Stimulated activated CD8-positive, alpha-beta memory T cell treated with anti-CD3 and anti-CD28 coated beads, Interleukin-4, amount 100 ng/mL, for 48 hours (primary cell): ENCODE measurements around the gene GYPB.
"Not testable (repeated sequence)": the region's sequence is repeated elsewhere in the genome, so short reads cannot be mapped to it uniquely, and the experiment has no call there.

Source experiments
- DNase-seq: peaks from one replicate; pipeline ENCODE4 v3.0.0-alpha.2; 2020

GYPB gene

DNA sequence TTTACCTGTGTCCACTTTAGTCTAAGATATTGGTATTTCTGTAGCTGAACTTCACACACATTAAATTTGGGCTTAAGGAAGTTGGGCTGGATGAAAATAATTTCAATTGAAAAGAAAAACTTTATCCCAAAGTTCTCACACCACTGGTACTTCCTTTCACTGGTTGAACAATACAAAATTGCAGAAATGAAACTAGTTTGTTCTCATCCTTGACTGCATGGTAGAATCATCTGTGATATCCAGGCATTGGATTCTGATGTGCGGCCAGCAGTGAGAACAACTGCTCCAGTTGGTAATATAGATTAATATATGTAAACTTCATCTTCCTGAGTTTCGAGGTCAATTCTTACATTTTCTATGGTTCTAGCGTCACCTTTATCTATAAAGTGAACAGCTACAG, 10.6 kb downstream of the GYPB start:
- DNase-seq: not testable (repeated sequence)

GRCh38 chr4:144007960-144008359, 11.2 kb downstream of the GYPB start:
- DNase-seq: not testable (repeated sequence)

DNA sequence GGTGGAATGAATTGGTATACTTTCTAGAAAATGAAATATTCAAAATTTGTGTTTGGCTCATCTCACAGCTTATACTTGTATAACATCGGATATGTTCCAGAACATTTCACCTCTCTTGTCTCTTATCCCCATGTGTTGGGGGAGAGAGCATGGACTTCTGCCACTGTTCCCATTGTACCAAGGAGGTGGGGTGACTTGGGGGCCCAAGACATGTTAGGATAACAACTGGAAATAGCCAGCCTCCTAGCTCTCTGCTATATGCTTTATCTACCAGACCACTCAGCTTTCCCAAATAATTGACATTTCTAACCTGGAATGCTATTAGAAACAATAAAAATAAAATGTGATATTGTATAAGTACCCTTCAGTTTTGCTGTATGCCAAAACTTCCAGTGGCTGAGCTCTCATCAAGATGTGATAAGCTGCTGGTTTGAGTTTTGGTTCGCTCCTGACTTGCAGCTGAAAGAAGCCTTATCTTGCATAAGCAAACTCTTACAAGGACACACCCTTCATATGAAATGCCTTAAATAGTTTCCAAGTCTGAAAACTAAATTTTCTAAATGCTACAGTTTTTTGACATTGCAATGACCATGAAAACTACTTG, 12.9 kb downstream of the GYPB start:
- not testable (repeated sequence) for DNase-seq

- not testable (repeated sequence) for DNase-seq
Measured at GRCh38 chr4:144005558-144005953, 13.6 kb downstream of the GYPB start.

DNA sequence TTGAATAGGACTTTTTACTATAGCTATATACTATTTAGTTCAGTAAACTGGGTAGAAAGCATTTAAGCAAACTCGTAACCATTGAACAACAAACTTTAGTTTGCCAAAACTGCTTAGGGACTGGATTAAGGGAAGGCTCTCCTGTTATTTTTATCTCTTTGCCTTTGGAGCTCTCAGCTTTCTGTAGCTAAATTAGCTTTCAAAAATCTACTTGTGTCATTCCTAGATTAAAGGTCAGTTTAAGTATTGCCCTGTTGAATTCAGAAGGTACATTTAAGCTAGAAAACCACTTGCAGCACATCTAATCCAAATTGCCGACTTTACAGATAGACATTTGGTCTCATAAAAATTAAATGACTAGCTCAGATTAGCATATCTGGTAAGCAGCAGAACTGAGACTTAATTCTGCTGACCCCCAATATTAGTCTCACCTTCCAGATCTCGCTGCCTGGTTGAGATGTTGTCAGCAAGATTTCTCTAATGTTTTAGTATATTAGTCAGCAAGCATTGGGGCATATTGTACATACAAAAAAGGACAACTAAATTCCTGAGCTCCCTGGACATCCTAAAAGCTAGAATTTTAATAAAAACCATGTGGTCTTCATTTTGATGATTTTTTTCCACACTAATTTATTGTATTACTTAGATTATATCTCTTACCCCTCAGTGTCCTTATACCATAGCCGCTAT, 14.2 kb downstream of the GYPB start:
- DNase-seq: not testable (repeated sequence)

GRCh38 chr4:144003890-144004265, 15.3 kb downstream of the GYPB start:
- DNase-seq: not testable (repeated sequence)

DNA sequence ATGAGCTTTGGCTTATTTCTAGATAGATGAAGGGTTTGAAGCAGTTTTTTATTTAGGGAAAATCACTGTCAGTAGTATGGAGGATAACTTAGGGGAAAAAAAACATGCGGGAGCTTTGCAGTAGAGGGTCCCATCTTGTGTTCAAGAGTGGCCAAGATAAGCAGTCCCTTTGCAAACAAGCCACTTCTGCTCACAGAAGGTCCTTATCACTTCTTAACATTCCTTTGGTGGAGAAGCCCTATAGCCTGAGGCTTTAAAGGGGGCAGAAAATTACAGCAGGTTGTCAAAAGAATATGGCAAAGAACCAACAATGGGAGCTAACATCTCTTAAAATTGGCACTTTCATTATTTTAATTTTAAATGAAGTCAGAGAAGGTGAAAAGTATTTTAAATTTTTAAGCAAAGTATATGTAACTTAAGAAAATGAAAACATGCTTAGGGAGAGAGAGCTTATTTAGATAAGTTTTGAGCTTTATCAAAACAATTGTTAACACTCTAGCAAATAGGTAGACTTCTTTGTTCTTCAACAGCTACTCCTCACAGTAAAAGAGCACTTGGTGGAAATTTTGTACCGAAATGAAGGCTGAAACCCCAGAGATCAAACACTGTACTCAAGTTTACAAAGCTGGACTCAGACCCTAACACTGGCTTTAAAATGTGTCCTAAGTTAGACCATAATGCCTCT, 15.8 kb downstream of the GYPB start:
- not testable (repeated sequence) for DNase-seq

GRCh38 chr4:144000331-144000995, 18.7 kb downstream of the GYPB start:
- DNase-seq: not testable (repeated sequence)

GRCh38 chr4:143996193-143996592, 23.0 kb downstream of the GYPB start:
- not testable (repeated sequence) for DNase-seq

GRCh38 chr4:143991761-143992160, 27.4 kb downstream of the GYPB start:
- not testable (repeated sequence) for DNase-seq

- DNase-seq: not testable (repeated sequence)
Measured at GRCh38 chr4:143990717-143991116, 28.5 kb downstream of the GYPB start.

GRCh38 chr4:143986180-143986579, 33.0 kb downstream of the GYPB start:
- no peak for DNase-seq

DNA sequence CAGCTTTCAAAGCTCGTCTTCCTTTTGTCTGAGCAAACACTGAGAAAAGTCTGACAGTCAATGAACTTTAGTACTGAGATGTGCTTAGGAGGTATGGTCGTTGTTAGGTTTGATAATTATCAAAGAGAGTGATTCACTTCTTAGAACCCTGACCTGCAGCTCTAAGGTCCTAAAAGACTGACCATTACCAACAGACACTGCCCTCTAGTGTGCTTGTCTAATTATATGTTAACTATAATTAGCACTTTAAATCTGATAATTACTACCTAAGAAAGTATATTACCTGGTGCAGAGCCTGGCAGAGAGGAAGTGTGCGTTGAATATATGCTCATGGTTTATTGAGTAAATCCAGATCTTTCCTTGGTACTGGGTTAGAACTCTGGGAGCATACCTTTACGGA, 38.4 kb downstream of the GYPB start:
- DNase-seq: not testable (repeated sequence)

DNA sequence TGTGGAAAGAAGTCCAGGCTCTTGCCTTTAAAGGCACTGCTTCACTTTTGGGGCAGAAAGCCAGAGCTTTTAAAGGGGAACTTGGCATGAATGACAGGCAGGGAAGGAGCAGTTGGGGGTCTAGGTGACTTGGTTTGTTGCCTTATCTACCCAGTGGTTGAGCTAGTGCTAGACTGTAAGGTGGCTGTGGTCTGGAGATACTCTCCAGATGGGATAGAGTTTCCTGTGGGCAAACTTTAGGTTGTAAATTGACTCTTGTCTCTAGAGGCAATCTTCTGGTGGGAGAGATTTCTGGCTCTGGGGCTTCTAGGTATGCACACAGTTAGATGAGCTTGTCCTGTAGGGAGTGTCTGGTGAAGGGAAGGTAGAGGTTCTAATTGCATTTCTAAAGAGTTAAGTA, 43.7 kb downstream of the GYPB start:
- DNase-seq: not testable (repeated sequence)

DNA sequence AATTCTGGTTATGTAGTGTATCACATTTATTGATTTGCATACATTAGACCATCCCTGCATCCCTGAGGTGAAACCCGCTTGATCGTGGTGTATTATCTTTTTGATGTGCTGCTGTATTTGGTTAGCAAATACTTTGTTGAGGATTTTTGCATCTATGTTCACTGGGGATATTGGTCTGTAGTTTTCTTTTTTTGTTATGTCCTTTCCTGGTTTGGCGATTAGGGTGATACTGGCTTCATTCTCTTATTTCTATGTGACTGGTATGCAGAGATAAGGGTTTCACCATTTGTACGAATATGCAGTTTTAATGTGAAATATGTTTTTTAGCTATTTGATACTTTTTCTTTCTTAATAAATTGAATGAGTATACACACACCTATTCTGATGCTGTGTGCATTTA, 45.2 kb downstream of the GYPB start:
- not testable (repeated sequence) for DNase-seq

- DNase-seq: no peak
Measured at GRCh38 chr4:143961075-143961474, 58.1 kb downstream of the GYPB start.

DNA sequence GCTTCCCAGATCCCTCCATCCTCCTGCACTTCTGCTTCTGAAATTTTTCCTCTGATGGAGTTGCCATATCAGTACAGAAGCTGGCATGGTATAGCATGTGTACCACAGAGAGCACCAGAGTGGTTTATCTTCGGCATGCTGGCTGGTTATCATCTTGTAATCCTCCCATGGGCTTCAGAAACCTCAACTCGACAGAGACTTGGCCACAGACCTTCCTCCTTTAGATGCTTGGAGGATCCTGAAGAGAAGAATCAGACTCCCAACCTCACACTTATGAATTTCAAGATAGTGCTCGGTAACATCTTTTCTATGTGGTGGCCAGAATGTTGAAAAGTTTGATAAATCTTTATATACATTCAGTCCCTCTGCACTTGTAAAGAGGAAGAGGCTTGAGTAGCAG, 63.9 kb downstream of the GYPB start:
- DNase-seq: not testable (repeated sequence)

GRCh38 chr4:143951458-143951972, 67.7 kb downstream of the GYPB start:
- DNase-seq: not testable (repeated sequence)

DNA sequence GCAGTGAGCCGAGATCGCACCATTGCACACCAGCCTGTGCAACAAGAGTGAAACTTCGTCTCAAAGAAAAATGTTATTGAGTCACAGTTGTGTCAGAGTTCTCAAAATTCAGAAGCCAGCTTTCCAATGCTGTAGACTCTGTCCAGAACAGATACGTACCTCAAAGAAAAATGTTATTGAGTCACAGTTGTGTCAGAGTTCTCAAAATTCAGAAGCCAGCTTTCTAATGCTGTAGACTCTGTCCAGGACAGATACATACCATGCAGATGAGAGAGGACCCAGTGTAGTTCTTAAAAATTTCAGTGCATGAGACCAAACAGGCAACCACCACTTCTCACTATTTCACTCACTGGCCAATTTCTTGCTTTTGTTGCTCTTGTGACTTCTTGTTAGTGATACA, 68.2 kb downstream of the GYPB start:
- not testable (repeated sequence) for DNase-seq

DNA sequence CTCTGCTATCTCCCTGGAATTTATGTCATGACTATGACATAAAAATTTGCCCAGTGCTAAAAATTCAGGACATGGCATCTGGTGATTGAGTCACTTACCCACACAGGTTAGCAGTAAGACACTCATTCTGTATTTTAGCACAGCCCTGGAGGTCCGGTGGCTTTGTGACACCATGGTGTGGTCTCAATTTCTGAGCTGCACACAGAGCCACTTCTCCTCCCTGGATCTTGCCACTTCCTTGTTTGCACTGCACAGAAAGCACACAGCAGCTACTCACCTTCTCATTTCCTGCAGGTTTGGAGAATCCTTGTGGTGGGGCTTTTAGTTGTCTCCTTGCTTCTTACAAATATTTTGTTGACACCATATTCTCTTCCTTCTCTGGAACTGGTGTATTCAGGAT, 69.0 kb downstream of the GYPB start:
- not testable (repeated sequence) for DNase-seq

DNA sequence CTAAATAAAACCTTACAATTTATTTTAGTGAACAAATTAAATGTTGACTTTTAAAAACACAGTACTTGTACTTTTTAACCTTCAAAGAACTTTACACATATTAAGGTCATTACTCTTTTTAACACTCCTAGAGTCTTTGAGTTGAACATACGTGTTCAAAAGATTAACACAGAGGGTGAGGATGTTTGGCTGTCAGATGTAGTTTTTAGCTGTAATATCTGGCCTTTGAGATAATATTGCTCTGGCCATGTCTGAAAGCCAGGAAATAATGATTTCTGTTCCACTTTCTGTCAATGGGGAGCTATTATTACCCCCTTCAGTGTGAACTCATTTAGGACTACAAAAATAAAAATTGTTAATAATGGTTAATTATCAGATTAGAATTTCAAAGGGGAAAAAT, 71.7 kb downstream of the GYPB start:
- not testable (repeated sequence) for DNase-seq
